HEK293 (cell line): ENCODE measurements around the gene DUSP16.

Experiments
- CTCF ChIA-PET: fragments of 350-600 bp; formaldehyde crosslinking; extraction: SDS; loops from one replicate; lab custom pipeline; 2021; ENCODE audit warnings: antibody characterized with exemption; lab: Yijun Ruan, JAX
- POLR2A ChIA-PET: fragments of 300-600 bp; formaldehyde crosslinking; extraction: SDS; loops from one replicate; lab custom pipeline; 2020; ENCODE audit warnings: antibody characterized with exemption, inconsistent platforms; lab: Yijun Ruan, JAX
- H3K27ac ChIP-seq: fragments of 200-500 bp; sonication (Bioruptor generic); 2 replicates; pipeline ENCODE4 v1.5.1; 2014; ENCODE audit warnings: low read depth, low read length, control low read depth, inconsistent platforms; ENCODE audit errors: extremely low read depth
- H3K36me3 ChIP-seq, 2 experiments: fragments of 200-500 bp in 1 of 2; sonication (Bioruptor generic) in 1 of 2; 1 replicate in 1 of 2; 2 replicates in 1 of 2; pipeline ENCODE4 v1.5.1; 2014 to 2017; ENCODE audit warnings: inconsistent platforms in 2 of 2, low read length in 2 of 2; ENCODE audit not compliant: control insufficient read depth in 2 of 2, insufficient read depth in 1 of 2
- H3K4me1 ChIP-seq: fragments of 200-500 bp; sonication (Bioruptor generic); 2 replicates; pipeline ENCODE4 v1.5.1; 2014; ENCODE audit warnings: mild to moderate bottlenecking, low read length, inconsistent platforms; ENCODE audit not compliant: control insufficient read depth, insufficient read depth
- H3K4me3 ChIP-seq: 2 replicates; pipeline ENCODE4 v1.5.1; 2011; ENCODE audit warnings: low read depth, mild to moderate bottlenecking, control low read depth, low read length, moderate library complexity
- H3K9me3 ChIP-seq: fragments of 200-500 bp; sonication (Bioruptor generic); 2 replicates; pipeline ENCODE4 v1.5.1; 2014; ENCODE audit warnings: low read depth, low read length, inconsistent platforms; ENCODE audit not compliant: control insufficient read depth, insufficient read depth
- BCL6B ChIP-seq: fragments of 450-650 bp; formaldehyde crosslinking; IDR thresholded peaks from 2 replicates; pipeline ENCODE4 v1.5.1; 2017; ENCODE audit warnings: missing biosample characterization, missing genetic modification characterization
- GLIS2 ChIP-seq: fragments of 450-650 bp; formaldehyde crosslinking; IDR thresholded peaks from 2 replicates; pipeline ENCODE4 v1.5.1; 2016; ENCODE audit warnings: missing biosample characterization, missing genetic modification characterization
- KLF16 ChIP-seq: fragments of 450-650 bp; formaldehyde crosslinking; IDR thresholded peaks from 2 replicates; pipeline ENCODE4 v1.5.1; 2017; ENCODE audit warnings: missing biosample characterization, missing genetic modification characterization
- KLF8 ChIP-seq: fragments of 450-650 bp; formaldehyde crosslinking; IDR thresholded peaks from 2 replicates; pipeline ENCODE4 v1.5.1; 2016; ENCODE audit warnings: missing biosample characterization, missing genetic modification characterization
- KLF9 ChIP-seq: fragments of 450-650 bp; formaldehyde crosslinking; IDR thresholded peaks from 2 replicates; pipeline ENCODE4 v1.5.1; 2016; ENCODE audit warnings: missing biosample characterization, missing genetic modification characterization, low read depth
- OSR2 ChIP-seq: fragments of 450-650 bp; formaldehyde crosslinking; IDR thresholded peaks from 2 replicates; pipeline ENCODE4 v1.5.1; 2016; ENCODE audit warnings: missing biosample characterization, missing genetic modification characterization
- OVOL3 ChIP-seq: fragments of 450-650 bp; formaldehyde crosslinking; IDR thresholded peaks from 2 replicates; pipeline ENCODE4 v1.5.1; 2016; ENCODE audit warnings: missing biosample characterization, missing genetic modification characterization
- ZNF175 ChIP-seq: fragments of 450-650 bp; formaldehyde crosslinking; IDR thresholded peaks from 2 replicates; pipeline ENCODE4 v1.5.1; 2016; ENCODE audit warnings: missing biosample characterization, missing genetic modification characterization
- ZNF2 ChIP-seq: fragments of 450-650 bp; formaldehyde crosslinking; IDR thresholded peaks from 2 replicates; pipeline ENCODE4 v1.5.1; 2016; ENCODE audit warnings: missing biosample characterization, missing genetic modification characterization
- ZNF221 ChIP-seq: fragments of 450-650 bp; formaldehyde crosslinking; IDR thresholded peaks from 2 replicates; pipeline ENCODE4 v1.5.1; 2017; ENCODE audit warnings: missing biosample characterization, missing genetic modification characterization, borderline replicate concordance
- ZNF350 ChIP-seq: fragments of 450-650 bp; formaldehyde crosslinking; IDR thresholded peaks from 2 replicates; pipeline ENCODE4 v1.5.0; 2017; ENCODE audit warnings: missing biosample characterization, mild to moderate bottlenecking, missing genetic modification characterization
- ZNF585B ChIP-seq: fragments of 450-650 bp; formaldehyde crosslinking; IDR thresholded peaks from 2 replicates; pipeline ENCODE4 v1.5.1; 2016; ENCODE audit warnings: missing biosample characterization, missing genetic modification characterization
- ZNF623 ChIP-seq: fragments of 450-650 bp; formaldehyde crosslinking; IDR thresholded peaks from 2 replicates; pipeline ENCODE4 v1.5.1; 2016; ENCODE audit warnings: missing biosample characterization, missing genetic modification characterization
- ZNF792 ChIP-seq: fragments of 450-650 bp; formaldehyde crosslinking; IDR thresholded peaks from 2 replicates; pipeline ENCODE4 v1.5.1; 2016; ENCODE audit warnings: missing biosample characterization, missing genetic modification characterization
- ZNF830 ChIP-seq: fragments of 450-650 bp; IDR thresholded peaks from 2 replicates; pipeline ENCODE4 v1.5.0; 2018; ENCODE audit warnings: missing biosample characterization, missing genetic modification characterization, low read depth, mild to moderate bottlenecking, moderate library complexity
- ZSCAN30 ChIP-seq: fragments of 450-650 bp; IDR thresholded peaks from 2 replicates; pipeline ENCODE4 v1.5.1; 2018; ENCODE audit warnings: missing biosample characterization, mild to moderate bottlenecking, missing genetic modification characterization, moderate library complexity
- ZSCAN4 ChIP-seq: fragments of 450-650 bp; formaldehyde crosslinking; IDR thresholded peaks from 2 replicates; pipeline ENCODE4 v1.5.1; 2017; ENCODE audit warnings: missing biosample characterization, missing genetic modification characterization
- TF ChIP-seq, protein P1 (sequence below): fragments of 450-650 bp; formaldehyde crosslinking; IDR thresholded peaks from 2 replicates; pipeline ENCODE4 v1.5.1; 2016; ENCODE audit warnings: missing biosample characterization, missing genetic modification characterization
- TF ChIP-seq, protein P2 (sequence below): fragments of 450-650 bp; formaldehyde crosslinking; IDR thresholded peaks from 2 replicates; pipeline ENCODE4; 2016; ENCODE audit warnings: missing biosample characterization, missing genetic modification characterization
- TF ChIP-seq, protein P3 (sequence below): fragments of 450-650 bp; formaldehyde crosslinking; IDR thresholded peaks from 2 replicates; pipeline ENCODE4 v1.5.1; 2016; ENCODE audit warnings: missing biosample characterization, missing genetic modification characterization
- TF ChIP-seq, protein P4 (sequence below): fragments of 450-650 bp; formaldehyde crosslinking; conservative IDR thresholded peaks from 2 replicates; pipeline ENCODE4 v1.5.1; 2016; ENCODE audit warnings: low read depth, missing biosample characterization, missing genetic modification characterization

The DUSP16 gene

DNA sequence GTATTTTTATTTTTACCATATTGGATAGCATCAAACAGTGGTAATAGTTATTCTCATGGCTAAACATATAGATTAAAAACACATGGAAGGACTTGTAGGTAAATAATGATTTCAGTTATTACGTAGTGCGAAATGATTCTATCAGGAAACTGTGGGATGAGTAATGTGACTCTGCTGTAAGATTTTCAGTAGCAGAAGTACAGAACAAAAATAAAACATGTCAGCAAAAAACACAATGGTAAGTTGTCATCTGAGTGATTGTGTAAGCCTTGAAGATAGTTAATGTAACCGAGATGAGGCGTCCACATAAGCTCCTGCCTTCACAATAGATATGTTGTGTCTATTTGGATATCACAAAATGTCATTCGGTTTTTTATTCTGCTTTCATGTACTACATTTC is 106.0 kb downstream of the DUSP16 start (continued):
- TF ChIP-seq ZNF175 (tag by site-specific recombination) (no peak), ZNF2 (tag by site-specific recombination) (no peak)
- TF ChIP-seq, protein P1, sequence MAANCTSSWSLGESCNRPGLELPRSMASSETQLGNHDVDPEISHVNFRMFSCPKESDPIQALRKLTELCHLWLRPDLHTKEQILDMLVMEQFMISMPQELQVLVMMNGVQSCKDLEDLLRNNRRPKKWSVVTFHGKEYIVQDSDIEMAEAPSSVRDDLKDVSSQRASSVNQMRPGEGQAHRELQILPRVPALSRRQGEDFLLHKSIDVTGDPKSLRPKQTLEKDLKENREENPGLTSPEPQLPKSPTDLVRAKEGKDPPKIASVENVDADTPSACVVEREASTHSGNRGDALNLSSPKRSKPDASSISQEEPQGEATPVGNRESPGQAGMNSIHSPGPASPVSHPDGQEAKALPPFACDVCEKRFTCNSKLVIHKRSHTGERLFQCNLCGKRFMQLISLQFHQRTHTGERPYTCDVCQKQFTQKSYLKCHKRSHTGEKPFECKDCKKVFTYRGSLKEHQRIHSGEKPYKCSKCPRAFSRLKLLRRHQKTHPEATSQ (tag by site-specific recombination), result no peak

GRCh38 chr12:12454315-12454714 is 108.3 kb downstream of the DUSP16 start:
- Histone ChIP-seq H3K9me3 (no peaks in the 10 kb centered on the region), H3K4me3 (no peak overlapping the region), H3K4me1 (no peaks in the 10 kb centered on the region), H3K36me3 (no peaks in the 10 kb centered on the region), H3K27ac (no peak overlapping the region)
- ChIA-PET POLR2A (no interaction called here), CTCF (no interaction called here)
- TF ChIP-seq, protein P2, sequence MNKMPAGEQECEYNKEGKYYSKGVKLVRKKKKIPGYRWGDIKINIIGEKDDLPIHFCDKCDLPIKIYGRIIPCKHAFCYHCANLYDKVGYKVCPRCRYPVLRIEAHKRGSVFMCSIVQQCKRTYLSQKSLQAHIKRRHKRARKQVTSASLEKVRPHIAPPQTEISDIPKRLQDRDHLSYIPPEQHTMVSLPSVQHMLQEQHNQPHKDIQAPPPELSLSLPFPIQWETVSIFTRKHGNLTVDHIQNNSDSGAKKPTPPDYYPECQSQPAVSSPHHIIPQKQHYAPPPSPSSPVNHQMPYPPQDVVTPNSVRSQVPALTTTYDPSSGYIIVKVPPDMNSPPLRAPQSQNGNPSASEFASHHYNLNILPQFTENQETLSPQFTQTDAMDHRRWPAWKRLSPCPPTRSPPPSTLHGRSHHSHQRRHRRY (tag by site-specific recombination), result no peak
- TF ChIP-seq ZNF830 (tag by site-specific recombination) (no peak), KLF9 (no peak), ZNF350 (tag by site-specific recombination) (no peak), ZNF792 (tag by site-specific recombination) (no peak), OVOL3 (no peak), KLF16 (tag by site-specific recombination) (no peak), ZSCAN30 (tag by site-specific recombination) (no peak), KLF8 (no peak), GLIS2 (no peak), BCL6B (tag by site-specific recombination) (no peak), ZNF585B (tag by site-specific recombination) (no peak)
- TF ChIP-seq, protein P1 (tag by site-specific recombination), result no peak
- TF ChIP-seq, protein P3, sequence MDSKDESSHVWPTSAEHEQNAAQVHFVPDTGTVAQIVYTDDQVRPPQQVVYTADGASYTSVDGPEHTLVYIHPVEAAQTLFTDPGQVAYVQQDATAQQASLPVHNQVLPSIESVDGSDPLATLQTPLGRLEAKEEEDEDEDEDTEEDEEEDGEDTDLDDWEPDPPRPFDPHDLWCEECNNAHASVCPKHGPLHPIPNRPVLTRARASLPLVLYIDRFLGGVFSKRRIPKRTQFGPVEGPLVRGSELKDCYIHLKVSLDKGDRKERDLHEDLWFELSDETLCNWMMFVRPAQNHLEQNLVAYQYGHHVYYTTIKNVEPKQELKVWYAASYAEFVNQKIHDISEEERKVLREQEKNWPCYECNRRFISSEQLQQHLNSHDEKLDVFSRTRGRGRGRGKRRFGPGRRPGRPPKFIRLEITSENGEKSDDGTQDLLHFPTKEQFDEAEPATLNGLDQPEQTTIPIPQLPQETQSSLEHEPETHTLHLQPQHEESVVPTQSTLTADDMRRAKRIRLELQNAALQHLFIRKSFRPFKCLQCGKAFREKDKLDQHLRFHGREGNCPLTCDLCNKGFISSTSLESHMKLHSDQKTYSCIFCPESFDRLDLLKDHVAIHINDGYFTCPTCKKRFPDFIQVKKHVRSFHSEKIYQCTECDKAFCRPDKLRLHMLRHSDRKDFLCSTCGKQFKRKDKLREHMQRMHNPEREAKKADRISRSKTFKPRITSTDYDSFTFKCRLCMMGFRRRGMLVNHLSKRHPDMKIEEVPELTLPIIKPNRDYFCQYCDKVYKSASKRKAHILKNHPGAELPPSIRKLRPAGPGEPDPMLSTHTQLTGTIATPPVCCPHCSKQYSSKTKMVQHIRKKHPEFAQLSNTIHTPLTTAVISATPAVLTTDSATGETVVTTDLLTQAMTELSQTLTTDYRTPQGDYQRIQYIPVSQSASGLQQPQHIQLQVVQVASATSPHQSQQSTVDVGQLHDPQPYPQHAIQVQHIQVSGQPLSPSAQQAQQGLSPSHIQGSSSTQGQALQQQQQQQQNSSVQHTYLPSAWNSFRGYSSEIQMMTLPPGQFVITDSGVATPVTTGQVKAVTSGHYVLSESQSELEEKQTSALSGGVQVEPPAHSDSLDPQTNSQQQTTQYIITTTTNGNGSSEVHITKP, result no peak

DNA sequence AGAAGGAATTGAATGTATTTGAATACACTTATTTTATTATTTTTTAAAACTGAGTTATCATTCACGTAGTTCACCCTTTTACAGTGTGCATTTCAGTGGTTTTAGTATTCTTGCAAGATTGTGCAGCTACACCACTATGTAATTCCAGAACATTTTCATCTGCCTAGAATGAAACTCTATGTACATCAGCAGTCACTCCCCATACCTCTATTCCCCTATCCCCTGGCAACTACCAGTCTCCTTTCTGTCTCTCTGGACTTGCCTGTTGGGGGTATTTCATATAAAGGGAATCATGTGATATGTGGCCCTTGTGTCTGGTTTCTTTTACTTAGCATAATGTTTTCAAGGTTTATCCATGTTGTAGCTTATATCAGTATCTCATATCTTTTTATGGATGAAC is 109.0 kb downstream of the DUSP16 start:
- Histone ChIP-seq H3K9me3 (no peaks in the 10 kb centered on the region), H3K4me1 (no peaks in the 10 kb centered on the region), H3K27ac (no peak overlapping the region), H3K36me3 (no peaks in the 10 kb centered on the region), H3K4me3 (no peak overlapping the region)
- POLR2A ChIA-PET, result no interaction called here
- CTCF ChIA-PET, result no interaction called here
- TF ChIP-seq ZNF221 (tag by site-specific recombination), result no peak
- no peak for TF ChIP-seq ZNF350 (tag by site-specific recombination)
- TF ChIP-seq OSR2, result no peak
- TF ChIP-seq, protein P4, sequence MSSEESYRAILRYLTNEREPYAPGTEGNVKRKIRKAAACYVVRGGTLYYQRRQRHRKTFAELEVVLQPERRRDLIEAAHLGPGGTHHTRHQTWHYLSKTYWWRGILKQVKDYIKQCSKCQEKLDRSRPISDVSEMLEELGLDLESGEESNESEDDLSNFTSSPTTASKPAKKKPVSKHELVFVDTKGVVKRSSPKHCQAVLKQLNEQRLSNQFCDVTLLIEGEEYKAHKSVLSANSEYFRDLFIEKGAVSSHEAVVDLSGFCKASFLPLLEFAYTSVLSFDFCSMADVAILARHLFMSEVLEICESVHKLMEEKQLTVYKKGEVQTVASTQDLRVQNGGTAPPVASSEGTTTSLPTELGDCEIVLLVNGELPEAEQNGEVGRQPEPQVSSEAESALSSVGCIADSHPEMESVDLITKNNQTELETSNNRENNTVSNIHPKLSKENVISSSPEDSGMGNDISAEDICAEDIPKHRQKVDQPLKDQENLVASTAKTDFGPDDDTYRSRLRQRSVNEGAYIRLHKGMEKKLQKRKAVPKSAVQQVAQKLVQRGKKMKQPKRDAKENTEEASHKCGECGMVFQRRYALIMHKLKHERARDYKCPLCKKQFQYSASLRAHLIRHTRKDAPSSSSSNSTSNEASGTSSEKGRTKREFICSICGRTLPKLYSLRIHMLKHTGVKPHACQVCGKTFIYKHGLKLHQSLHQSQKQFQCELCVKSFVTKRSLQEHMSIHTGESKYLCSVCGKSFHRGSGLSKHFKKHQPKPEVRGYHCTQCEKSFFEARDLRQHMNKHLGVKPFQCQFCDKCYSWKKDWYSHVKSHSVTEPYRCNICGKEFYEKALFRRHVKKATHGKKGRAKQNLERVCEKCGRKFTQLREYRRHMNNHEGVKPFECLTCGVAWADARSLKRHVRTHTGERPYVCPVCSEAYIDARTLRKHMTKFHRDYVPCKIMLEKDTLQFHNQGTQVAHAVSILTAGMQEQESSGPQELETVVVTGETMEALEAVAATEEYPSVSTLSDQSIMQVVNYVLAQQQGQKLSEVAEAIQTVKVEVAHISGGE (tag by site-specific recombination), result no peak
- TF ChIP-seq ZNF623 (tag by site-specific recombination), result no peak
- no peak for TF ChIP-seq ZSCAN4 (tag by site-specific recombination)
